Karpas-422 (cell line): Measurements from ENCODE around the gene SOX12. TPM values are rescaled to one million over a fixed set of nuclear protein-coding genes. Genes with fewer than 3 reads are reported as not detected.
"Not testable (repeated sequence)": the region's sequence is repeated elsewhere in the genome, so short reads cannot be mapped to it uniquely, and the experiment has no call there.

Experiments used
- DNase-seq: peaks from one replicate; pipeline ENCODE4 v3.0.0-alpha.2; 2015
- H2AFZ ChIP-seq: fragments of 200-600 bp; sonication (generic); 2 replicates; pipeline ENCODE4 v1.6.1; 2014; ENCODE audit warnings: antibody characterized with exemption, low read length, mixed read lengths
- H3K27ac ChIP-seq: fragments of 200-600 bp; sonication (generic); 2 replicates; pipeline ENCODE4 v1.5.1; 2014; ENCODE audit warnings: mild to moderate bottlenecking, low read length, moderate library complexity
- H3K27me3 ChIP-seq: fragments of 200-600 bp; sonication (generic); 2 replicates; pipeline ENCODE4 v1.6.1; 2014; ENCODE audit warnings: low read length, mixed read lengths
- H3K36me3 ChIP-seq: fragments of 200-600 bp; sonication (generic); 2 replicates; pipeline ENCODE4 v1.6.1; 2014; ENCODE audit warnings: low read length, mixed read lengths; ENCODE audit not compliant: insufficient read depth
- H3K4me1 ChIP-seq: fragments of 200-600 bp; sonication (generic); 2 replicates; pipeline ENCODE4 v1.6.1; 2014; ENCODE audit warnings: mild to moderate bottlenecking, low read length, mixed read lengths
- H3K4me2 ChIP-seq: fragments of 200-600 bp; sonication (generic); 2 replicates; pipeline ENCODE4 v1.6.1; 2014; ENCODE audit warnings: low read length, low read depth, mild to moderate bottlenecking; ENCODE audit not compliant: poor library complexity, severe bottlenecking
- H3K4me3 ChIP-seq: fragments of 200-600 bp; sonication (generic); 2 replicates; pipeline ENCODE4 v1.5.1; 2014; ENCODE audit warnings: mild to moderate bottlenecking, antibody characterized with exemption, low read length, mixed read lengths
- H3K79me2 ChIP-seq: fragments of 200-600 bp; sonication (generic); 2 replicates; pipeline ENCODE4 v1.6.1; 2014; ENCODE audit warnings: mild to moderate bottlenecking, low read length, mixed read lengths
- H3K9ac ChIP-seq: fragments of 200-600 bp; sonication (generic); 2 replicates; pipeline ENCODE4 v1.6.0; 2014; ENCODE audit warnings: low read length
- H3K9me2 ChIP-seq: fragments of 200-600 bp; sonication (generic), shearing (Covaris generic); replicated peaks from 2 replicates; pipeline ENCODE4 v1.6.0; 2014; ENCODE audit warnings: mild to moderate bottlenecking, low read length, moderate library complexity; ENCODE audit not compliant: insufficient read depth
- H3K9me3 ChIP-seq: fragments of 300-700, 200-600 bp; sonication (generic); 2 replicates; pipeline ENCODE4 v1.6.1; 2014; ENCODE audit warnings: low read length, mixed read lengths
- H4K20me1 ChIP-seq: fragments of 200-600 bp; sonication (generic); 2 replicates; pipeline ENCODE4 v1.6.1; 2014; ENCODE audit warnings: mild to moderate bottlenecking, antibody characterized with exemption, low read length, low read depth; ENCODE audit not compliant: insufficient read depth
- total RNA-seq: library from RNA; depleted of rRNA; stranded (reverse); fragments of >200 nt; shearing (Covaris generic); gene quantifications from 2 replicates; pipeline ENCODE4 v1.2.3, GENCODE V29; 2014; ENCODE audit warnings: low replicate concordance

The SOX12 gene
- total RNA-seq, 1 experiment from 2014 or later, result 8.3 TPM

GRCh38 chr20:366719-367485 lies 41.5 kb downstream of the SOX12 start:
- no peak overlapping the region for H3K9ac ChIP-seq
- H3K27ac ChIP-seq, result no peak overlapping the region
- H3K4me2 ChIP-seq, result no peak overlapping the region
- H3K27me3 ChIP-seq, result no peaks in the 10 kb centered on the region
- peaks cover 13% of the 10 kb centered on the region for H3K4me1 ChIP-seq
- no peak overlapping the region for H2AFZ ChIP-seq
- no peak for DNase-seq
- H3K9me2 ChIP-seq, result no peaks in the 10 kb centered on the region
- H3K36me3 ChIP-seq, result no peaks in the 10 kb centered on the region
- no peaks in the 10 kb centered on the region for H3K79me2 ChIP-seq
- no peaks in the 10 kb centered on the region for H3K9me3 ChIP-seq
- no peak overlapping the region for H3K4me3 ChIP-seq
- H4K20me1 ChIP-seq, result no peaks in the 10 kb centered on the region

GRCh38 chr20:367486-367887 lies 42.1 kb downstream of the SOX12 start:
- H4K20me1 ChIP-seq, result no peaks in the 10 kb centered on the region
- no peak overlapping the region for H2AFZ ChIP-seq
- no peaks in the 10 kb centered on the region for H3K79me2 ChIP-seq
- peaks cover 7% of the 10 kb centered on the region for H3K4me1 ChIP-seq
- no peaks in the 10 kb centered on the region for H3K9me3 ChIP-seq
- H3K27me3 ChIP-seq, result no peaks in the 10 kb centered on the region
- no peak overlapping the region for H3K4me3 ChIP-seq
- no peak overlapping the region for H3K4me2 ChIP-seq
- DNase-seq, result no peak
- no peak overlapping the region for H3K27ac ChIP-seq
- no peaks in the 10 kb centered on the region for H3K36me3 ChIP-seq
- H3K9ac ChIP-seq, result no peak overlapping the region
- H3K9me2 ChIP-seq, result no peaks in the 10 kb centered on the region

- DNase-seq, result no peak
- H3K27me3 ChIP-seq, result no peaks in the 10 kb centered on the region
- H3K27ac ChIP-seq, result no peak overlapping the region
- no peak overlapping the region for H2AFZ ChIP-seq
- H3K36me3 ChIP-seq, result no peaks in the 10 kb centered on the region
- no peaks in the 10 kb centered on the region for H3K9me2 ChIP-seq
- H4K20me1 ChIP-seq, result no peaks in the 10 kb centered on the region
- H3K4me1 ChIP-seq, result peaks cover 7% of the 10 kb centered on the region
- H3K9me3 ChIP-seq, result no peaks in the 10 kb centered on the region
- no peak overlapping the region for H3K4me3 ChIP-seq
- no peak overlapping the region for H3K9ac ChIP-seq
- no peaks in the 10 kb centered on the region for H3K79me2 ChIP-seq
- H3K4me2 ChIP-seq, result no peak overlapping the region
Measured at GRCh38 chr20:368915-369314, 43.6 kb downstream of the SOX12 start.

- no peak overlapping the region for H2AFZ ChIP-seq
- peaks cover 5% of the 10 kb centered on the region for H3K4me1 ChIP-seq
- no peaks in the 10 kb centered on the region for H3K9me2 ChIP-seq
- no peak for DNase-seq
- no peak overlapping the region for H3K9ac ChIP-seq
- H3K36me3 ChIP-seq, result no peaks in the 10 kb centered on the region
- no peaks in the 10 kb centered on the region for H3K27me3 ChIP-seq
- H4K20me1 ChIP-seq, result no peaks in the 10 kb centered on the region
- no peaks in the 10 kb centered on the region for H3K79me2 ChIP-seq
- H3K9me3 ChIP-seq, result no peaks in the 10 kb centered on the region
- H3K27ac ChIP-seq, result no peak overlapping the region
- H3K4me3 ChIP-seq, result no peak overlapping the region
- no peak overlapping the region for H3K4me2 ChIP-seq
Measured at GRCh38 chr20:370151-370600, 44.8 kb downstream of the SOX12 start.

- Histone ChIP-seq H3K4me1 (peaks cover 2% of the 10 kb centered on the region; the same call in 1 of the 2 replicates), H3K9me3 (no peaks in the 10 kb centered on the region), H3K79me2 (no peaks in the 10 kb centered on the region), H3K9me2 (no peaks in the 10 kb centered on the region), H3K27me3 (no peaks in the 10 kb centered on the region), H3K4me3 (no peak overlapping the region), H3K9ac (no peak overlapping the region), H3K4me2 (no peak overlapping the region), H4K20me1 (no peaks in the 10 kb centered on the region), H2AFZ (no peak overlapping the region), H3K36me3 (no peaks in the 10 kb centered on the region), H3K27ac (no peak overlapping the region)
- DNase-seq, result no peak
Measured at GRCh38 chr20:370977-371754, 45.8 kb downstream of the SOX12 start.

GRCh38 chr20:371755-372542 lies 46.6 kb downstream of the SOX12 start:
- no peak overlapping the region for H3K4me3 ChIP-seq
- no peak overlapping the region for H3K27ac ChIP-seq
- no peaks in the 10 kb centered on the region for H3K27me3 ChIP-seq

GRCh38 chr20:372543-373082 lies 47.3 kb downstream of the SOX12 start:
- H3K4me3 ChIP-seq, H3K27me3 ChIP-seq, H3K4me2 ChIP-seq, H3K36me3 ChIP-seq, DNase-seq, H2AFZ ChIP-seq, H3K4me1 ChIP-seq, H3K9me3 ChIP-seq, H3K27ac ChIP-seq, H3K9ac ChIP-seq, H4K20me1 ChIP-seq, H3K9me2 ChIP-seq, H3K79me2 ChIP-seq: not testable (repeated sequence)

More at GRCh38 chr20:371755-372542, 46.6 kb downstream of the SOX12 start:
- H3K4me1 ChIP-seq, result peaks cover 2% of the 10 kb centered on the region; the same call in 1 of the 2 replicates
- no peaks in the 10 kb centered on the region for H3K9me3 ChIP-seq
- no peaks in the 10 kb centered on the region for H3K79me2 ChIP-seq
- H2AFZ ChIP-seq, result no peak overlapping the region
- no peak overlapping the region for H3K9ac ChIP-seq
- no peaks in the 10 kb centered on the region for H4K20me1 ChIP-seq
- no peaks in the 10 kb centered on the region for H3K9me2 ChIP-seq
- no peaks in the 10 kb centered on the region for H3K36me3 ChIP-seq
- no peak for DNase-seq
- H3K4me2 ChIP-seq, result no peak overlapping the region
